ENCODE results near the gene MAML3.
"Not testable (repeated sequence)": the region's sequence is repeated elsewhere in the genome, so short reads cannot be mapped to it uniquely, and the experiment has no call there.

Gene MAML3

GRCh38 chr4:139961344-139961946, 192.5 kb downstream of the MAML3 start:
- peak; percentile 7 for DNase-seq (ENCODE audit: low read depth)

GRCh38 chr4:139959396-139959795, 194.6 kb downstream of the MAML3 start:
- DNase-seq (ENCODE audit: low read depth), result no peak

- no peak for DNase-seq (ENCODE audit: low read depth)
Observed at GRCh38 chr4:139958739-139959098, 195.3 kb downstream of the MAML3 start.

DNA sequence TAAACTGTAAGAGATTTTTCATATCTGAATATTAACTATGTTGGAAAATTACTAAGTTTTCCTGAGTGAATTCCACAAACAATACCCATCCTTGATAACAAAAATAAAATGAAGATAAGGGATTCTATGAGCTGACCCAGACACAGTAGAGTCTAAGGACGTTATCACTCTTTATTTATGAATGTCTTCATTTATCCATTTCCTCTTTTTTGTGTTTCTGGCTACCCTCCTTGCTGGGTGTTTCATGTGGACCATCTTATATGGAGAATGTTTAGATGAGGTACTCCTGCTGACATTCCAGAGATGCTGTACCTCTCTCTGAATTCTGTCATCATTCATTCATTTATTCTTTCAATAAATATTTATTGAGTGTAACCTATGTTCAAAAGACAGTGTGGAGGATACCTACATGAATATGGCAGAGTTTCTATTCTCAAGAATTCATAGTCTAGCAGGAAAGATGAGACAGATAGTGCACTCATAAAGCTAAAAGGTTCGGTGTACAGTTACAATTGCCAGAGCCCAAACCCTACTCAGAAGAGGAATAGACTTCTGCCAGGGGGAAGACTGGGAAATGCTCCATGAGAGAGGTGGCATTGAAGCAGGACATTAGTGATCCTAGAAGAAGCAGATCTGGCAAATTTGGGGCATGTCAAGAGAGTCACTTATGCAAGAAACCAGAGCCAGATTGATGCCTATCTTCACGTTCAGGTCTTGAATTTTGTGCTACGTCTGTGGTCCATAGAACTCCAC, 195.8 kb downstream of the MAML3 start:
- DNase-seq (ENCODE audit: low read depth), result no peak

DNA sequence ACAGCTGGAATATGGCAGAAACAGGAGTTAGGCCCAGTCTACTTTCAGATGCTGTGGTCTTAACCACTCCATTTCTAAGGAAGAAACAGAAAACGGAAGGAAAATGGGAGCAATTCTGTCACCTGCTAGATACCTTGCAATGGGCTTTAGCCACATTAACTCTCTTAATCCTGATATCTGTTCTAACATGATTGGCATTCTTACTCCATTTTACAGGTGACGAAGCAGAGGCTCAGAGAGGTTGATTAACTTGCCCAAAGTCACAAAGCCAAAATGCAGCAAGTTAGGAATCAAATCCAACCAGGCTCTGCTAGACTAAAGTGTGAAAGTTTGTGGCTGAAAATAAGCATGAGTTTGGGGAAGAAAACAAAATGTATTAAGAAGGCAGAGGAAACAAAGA, 196.9 kb downstream of the MAML3 start:
- DNase-seq (ENCODE audit: low read depth), result no peak

- no peak for DNase-seq (ENCODE audit: low read depth)
Observed at GRCh38 chr4:139956507-139957017, 197.4 kb downstream of the MAML3 start.

GRCh38 chr4:139955600-139955999, 198.4 kb downstream of the MAML3 start:
- DNase-seq (ENCODE audit: low read depth), result no peak

DNA sequence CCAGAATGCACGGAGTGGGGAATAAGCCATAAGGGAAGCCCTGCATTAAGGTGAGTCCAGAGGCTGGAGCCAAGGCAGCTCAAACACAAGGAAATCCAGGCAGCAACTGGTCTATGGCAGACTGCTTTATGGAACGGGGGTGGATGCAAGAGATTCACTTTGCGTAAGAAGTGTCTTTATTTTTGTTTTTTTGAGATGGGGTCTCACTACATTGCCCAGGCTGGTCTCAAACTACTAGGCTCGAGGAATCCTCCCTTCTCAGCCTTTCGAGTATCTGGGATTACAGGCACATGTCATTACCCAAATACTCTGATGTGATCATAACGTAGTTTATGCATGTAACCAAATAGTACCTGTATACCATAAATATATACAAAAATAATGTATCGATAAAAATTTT, 199.5 kb downstream of the MAML3 start:
- DNase-seq (ENCODE audit: low read depth), result no peak

DNA sequence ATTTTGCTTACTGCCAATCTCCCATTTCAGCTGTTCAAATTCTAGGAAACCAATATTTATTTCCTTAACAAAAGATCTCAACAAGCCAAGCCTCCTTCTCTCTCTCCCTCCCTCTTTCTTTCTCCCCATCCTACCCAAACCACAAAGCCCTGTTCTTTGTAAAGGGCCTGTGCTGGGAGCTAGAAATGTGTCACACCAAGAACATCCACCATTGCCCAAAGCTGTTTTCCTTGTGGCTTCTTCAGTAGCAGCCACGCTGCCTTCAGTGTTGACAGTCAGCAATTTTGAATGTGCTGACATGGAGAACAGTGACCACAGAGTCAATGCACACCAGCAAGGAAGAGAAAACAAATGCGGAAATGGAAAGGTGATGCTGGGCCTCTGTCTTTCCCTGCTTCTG, 203.0 kb downstream of the MAML3 start:
- peak; percentile 83 for DNase-seq (ENCODE audit: low read depth)

DNA sequence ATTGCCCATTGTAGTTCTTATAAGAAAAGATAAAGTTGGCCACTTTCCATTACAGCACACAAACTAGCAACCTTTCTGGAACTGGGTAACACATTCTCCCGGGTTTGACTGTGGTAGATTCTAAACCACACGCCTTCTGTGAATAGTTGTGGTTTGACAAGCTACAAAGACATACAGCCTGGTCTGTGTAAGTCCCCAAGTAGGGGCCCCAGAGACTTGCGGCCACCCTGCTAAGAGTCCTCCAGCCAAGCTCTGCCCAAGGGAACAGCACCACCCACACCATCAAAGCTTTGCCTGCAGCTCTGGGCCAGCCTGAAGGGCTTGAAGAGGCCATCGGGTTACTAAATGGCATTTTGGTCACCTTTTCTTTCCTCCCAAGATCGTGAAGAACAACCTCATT, 203.4 kb downstream of the MAML3 start:
- DNase-seq (ENCODE audit: low read depth), result peak; percentile 68

- DNase-seq (ENCODE audit: low read depth), result not testable (repeated sequence)
Observed at GRCh38 chr4:139944916-139945315, 209.1 kb downstream of the MAML3 start.

DNA sequence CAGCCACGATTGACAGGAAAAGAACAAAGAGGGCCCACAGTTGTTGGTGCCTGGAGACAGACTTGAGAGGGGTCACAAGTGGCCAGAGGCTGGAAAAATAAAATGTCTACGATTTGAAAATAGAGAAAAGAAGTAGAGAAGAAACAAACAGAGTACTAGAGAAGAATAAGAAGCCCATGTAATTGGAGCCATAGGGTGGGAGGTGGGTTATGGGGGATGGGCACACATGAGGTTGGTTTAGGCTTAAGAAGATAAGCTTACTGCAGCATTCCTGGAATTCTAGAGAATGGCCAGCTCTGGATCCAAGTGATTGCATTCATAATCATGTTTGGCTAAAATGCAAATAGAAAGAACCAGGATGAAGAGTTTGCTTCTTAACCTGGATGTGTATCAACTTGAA, 210.7 kb downstream of the MAML3 start:
- no peak for DNase-seq (ENCODE audit: low read depth)

DNA sequence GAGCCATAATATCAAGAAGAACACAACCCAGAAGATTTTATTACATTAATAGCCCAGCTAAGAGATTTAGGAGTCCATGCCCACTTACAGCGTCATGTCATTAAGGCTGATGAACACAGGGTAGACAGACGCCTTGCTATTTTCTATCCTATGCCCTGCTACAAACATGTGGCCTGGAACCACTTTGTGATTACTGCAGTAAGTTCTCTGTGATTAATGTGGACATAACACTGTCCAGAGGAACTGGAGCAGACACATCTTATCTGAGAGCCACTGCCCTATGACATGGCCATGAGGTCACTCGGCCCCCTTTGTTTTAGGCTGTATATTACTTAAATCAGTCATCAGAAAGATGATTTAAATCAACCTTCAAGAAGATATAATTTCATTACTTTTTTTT, 211.7 kb downstream of the MAML3 start:
- no peak for DNase-seq (ENCODE audit: low read depth)

DNA sequence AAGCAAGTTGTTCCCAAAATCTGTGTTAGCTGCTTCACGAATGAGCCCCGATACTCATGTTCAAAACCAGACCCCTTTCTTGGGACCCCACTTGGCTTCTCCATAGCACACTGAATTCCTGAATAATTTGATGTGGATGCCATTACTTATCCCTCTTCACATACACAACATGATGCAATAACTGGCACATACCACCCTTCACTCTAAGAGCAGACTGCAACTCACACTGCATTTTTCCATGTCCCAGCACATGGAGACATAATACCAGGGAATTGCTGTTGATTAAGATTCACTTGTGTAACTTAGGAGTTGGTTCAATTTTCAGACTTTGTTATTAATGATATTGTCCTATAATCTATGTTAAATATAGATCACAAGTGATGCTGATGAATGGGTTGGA, 213.4 kb downstream of the MAML3 start:
- DNase-seq (ENCODE audit: low read depth), result peak; percentile 19

DNA sequence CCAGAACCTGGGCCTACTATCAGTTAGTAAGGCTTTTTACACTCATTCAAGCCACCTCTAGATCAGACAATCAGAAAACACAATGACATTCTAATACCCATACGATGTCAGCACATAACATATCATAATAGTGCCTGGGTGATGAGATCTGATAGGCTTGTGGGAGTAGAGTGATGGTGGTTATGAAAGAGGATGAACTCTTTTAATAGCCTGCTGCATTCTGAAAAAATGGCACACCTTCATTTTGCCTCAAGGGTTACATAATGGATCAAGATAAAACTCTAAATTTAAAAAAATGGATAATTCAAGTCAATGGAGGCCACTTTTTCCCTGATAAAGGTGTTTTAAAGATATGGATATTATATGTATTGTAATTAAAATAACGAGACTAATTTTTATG, 215.6 kb downstream of the MAML3 start:
- no peak for DNase-seq (ENCODE audit: low read depth)

- no peak for DNase-seq (ENCODE audit: low read depth)
Observed at GRCh38 chr4:139935911-139936310, 218.1 kb downstream of the MAML3 start.

GRCh38 chr4:139934708-139935195, 219.2 kb downstream of the MAML3 start:
- no peak for DNase-seq (ENCODE audit: low read depth)

DNA sequence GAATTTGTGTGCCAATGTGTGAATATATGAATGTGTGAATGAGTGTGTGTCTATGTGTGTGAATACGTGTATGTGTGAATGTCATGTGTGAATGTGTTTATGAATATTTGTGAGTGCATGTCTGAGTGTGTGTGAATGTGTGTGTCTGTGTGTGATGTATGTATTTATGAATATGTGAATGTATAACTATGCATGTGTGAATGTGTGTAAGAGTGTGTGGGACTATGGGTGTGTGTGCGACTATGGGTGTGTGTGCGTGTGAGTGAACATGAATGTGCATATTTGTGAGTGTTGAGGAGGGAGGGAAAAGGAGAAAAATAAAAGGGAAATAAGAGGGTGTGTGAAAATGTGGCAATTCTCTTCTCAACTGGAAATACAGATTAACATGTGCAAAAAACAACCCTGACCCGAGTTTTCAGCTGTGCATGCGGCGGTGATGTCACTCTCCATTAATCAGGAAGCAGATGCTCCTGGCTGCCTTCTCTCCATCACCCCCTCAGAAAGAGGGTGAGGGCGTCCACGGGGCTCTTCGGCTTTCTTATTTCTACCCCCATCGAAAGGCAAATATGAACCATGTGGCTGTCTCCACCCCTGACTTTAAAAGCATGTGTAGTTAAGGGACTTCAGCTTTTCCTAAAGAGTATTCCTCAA, 219.8 kb downstream of the MAML3 start:
- DNase-seq (ENCODE audit: low read depth), result peak; percentile 33

- no peak for DNase-seq (ENCODE audit: low read depth)
Observed at GRCh38 chr4:139933541-139933940, 220.4 kb downstream of the MAML3 start.

GRCh38 chr4:139933104-139933503, 220.9 kb downstream of the MAML3 start:
- DNase-seq (ENCODE audit: low read depth), result no peak

DNA sequence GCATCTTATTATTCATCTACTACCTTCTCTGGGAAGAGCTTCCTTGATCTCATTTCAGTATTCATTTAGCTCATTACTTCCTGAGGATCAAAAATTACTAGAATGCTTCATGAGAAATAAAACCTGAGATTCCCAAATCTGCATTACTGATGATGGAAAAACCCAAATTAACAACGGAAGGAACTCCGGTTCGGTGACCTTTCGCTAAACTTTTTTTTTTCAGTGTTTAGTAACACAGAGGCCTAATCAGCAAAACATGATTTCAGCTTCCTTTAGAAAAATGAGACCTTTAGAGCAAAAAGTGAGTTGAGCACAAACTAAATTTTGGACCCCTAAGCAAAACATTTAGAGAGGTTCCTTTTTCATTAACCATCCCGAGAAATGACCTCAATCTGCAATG, 229.2 kb downstream of the MAML3 start:
- DNase-seq (ENCODE audit: low read depth), result no peak

- peak; percentile 52 for DNase-seq (ENCODE audit: low read depth)
Observed at GRCh38 chr4:139922406-139923024, 231.5 kb downstream of the MAML3 start.

All from EH (cell line).